GM18870 (cell line): ENCODE measurements around the gene CMPK2.
A peak's percentile ranks its signal among the peaks of the same experiment; 100 is the strongest.

Experiments used
- ATAC-seq: cut with Tn5 transposase; IDR thresholded peaks from one replicate; pipeline ENCODE4 v1.9.1; 2021; ENCODE audit warnings: moderate library complexity; ENCODE audit not compliant: unreplicated experiment

Gene CMPK2

DNA sequence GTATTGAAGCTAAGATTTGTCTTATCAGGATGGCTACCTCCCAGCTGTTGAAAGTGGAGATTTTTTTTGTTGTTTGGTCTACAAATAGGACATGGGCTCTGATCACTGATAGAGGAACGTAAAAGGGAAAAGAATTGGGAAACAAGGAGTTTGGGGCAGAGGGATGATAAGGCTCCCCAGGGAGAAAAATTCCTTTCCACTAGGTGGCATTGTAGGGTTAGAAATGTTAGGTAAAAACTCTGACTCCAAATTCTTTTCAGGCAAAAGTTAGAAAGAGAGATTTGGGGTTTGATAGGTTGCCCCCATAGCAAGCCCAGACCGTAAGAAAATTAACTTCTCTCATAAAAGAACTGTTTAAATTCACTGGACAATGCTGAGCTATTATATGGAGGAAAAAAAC lies 19.8 kb downstream of the CMPK2 start:
- ATAC-seq, result no peak

GRCh38 chr2:6845312-6845711 lies 20.4 kb downstream of the CMPK2 start:
- no peak for ATAC-seq

DNA sequence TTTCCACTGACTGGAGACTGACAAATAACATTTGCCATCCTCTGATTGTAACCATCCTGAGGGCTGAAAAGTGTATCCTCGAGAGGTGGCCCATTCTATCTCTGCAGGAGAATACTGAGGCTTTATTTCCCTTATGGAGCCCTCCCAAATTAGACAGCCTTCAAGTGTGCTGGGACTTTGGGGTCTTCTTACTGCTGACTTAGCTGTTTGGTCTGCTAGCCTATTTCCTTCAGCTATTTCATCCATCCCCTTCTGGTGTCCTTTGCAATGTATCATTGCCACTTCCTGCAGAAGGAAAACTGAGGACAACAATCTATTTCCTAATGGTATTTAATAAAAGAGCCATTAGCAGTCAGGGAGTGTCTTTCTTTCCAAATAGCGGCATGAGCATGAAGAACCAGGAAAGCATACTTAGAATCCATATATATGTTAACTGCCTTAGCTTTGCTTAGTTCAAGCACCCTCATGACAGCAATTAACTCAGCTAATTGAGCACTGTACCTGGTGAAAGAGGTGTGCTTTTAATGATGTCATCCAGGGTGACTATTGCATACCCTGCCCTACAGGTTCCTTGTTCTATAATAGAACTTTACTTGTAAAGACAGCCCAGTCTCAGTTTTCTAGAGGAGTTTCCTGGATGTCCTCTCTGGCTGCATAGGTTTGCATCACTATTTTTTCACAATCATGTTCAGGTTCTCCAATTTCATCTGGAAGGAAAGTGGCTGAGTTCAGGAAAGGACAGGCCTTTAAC lies 24.0 kb downstream of the CMPK2 start:
- ATAC-seq, result no peak

- ATAC-seq, result no peak
These were observed 26.9 kb downstream of the CMPK2 start for GRCh38 chr2:6838673-6839319.

DNA sequence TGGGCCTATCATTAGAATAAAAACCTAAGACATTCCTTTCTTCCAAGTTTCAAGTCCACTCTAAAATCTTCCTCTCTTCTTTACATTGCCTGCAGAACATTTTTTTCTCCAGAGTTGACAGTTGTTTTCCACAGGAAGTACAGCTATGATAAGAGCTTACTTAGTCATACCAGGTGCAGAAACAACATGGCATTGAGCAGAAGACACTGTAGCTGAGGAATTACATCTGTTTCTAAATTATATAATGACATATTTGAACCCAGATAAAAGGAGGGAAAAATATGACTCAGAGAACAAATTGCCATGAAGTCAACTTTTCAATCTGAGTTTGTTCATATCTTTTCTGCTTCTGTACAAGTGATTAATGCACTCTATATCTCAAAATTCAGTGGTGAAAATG lies 30.2 kb downstream of the CMPK2 start:
- no peak for ATAC-seq

GRCh38 chr2:6834163-6834562 lies 31.5 kb downstream of the CMPK2 start:
- ATAC-seq, result no peak

DNA sequence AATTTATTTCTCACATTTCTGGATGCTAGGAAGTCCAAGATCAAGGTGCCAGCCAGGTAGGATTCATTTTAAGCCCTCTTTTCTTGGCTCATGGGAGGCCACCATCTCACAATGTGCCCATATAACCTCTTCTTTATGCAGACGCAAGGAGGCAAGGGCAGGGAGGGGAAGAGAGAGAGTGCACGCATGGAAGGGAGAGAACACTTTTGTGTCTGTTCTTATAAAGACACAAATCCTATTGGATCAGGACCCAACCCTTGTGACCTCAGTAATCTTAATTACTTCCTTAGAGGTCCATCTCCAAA lies 32.5 kb downstream of the CMPK2 start:
- no peak for ATAC-seq

DNA sequence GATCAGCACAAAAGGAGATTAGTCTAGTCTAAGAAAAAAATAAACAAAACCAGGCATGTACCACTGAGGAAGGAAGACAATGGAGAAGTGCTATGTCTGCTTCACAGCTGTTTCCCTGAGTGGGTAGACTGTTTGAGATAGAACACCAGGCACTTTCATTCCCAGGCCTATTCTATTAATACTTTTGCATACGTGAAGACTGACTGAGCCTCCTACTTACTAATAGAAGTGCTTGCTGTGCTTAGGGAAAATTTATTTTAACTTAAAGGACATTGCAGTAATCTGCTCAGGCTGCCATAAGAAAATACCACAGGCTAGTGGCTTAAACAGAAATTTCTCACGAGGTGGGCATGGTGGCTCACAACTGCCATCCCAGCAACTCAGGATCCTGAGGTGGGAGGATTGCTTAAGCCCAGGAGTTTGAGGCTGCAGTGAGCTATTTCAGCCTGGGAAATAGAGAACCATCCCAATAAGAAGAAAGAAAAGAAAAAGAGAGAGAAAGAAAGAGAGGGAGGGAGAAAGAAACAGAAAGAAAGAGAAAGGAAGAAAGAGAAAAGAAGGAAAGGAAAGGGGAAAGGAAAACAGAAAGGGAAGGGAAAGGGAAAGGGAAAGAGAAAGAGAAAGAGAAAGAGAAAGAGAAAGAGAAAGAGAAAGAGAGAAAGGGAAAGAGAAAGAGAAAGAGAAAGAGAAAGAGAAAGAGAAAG lies 33.0 kb downstream of the CMPK2 start:
- no peak for ATAC-seq

GRCh38 chr2:6831229-6831628 lies 34.5 kb downstream of the CMPK2 start:
- ATAC-seq, result no peak

DNA sequence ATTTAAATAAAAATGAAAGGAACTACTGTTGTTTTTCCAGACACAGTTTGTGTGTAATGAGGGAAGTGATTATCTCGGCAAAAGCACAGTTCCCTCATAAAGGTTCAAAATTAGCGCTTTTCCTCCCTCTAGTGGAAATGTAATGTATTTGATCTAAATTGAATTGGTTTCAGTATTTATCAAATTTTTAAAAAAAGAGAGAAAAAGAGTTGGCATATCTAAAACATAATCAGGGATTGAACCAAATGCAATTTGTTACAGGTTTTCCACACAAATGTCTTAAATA lies 37.5 kb downstream of the CMPK2 start:
- no peak for ATAC-seq

DNA sequence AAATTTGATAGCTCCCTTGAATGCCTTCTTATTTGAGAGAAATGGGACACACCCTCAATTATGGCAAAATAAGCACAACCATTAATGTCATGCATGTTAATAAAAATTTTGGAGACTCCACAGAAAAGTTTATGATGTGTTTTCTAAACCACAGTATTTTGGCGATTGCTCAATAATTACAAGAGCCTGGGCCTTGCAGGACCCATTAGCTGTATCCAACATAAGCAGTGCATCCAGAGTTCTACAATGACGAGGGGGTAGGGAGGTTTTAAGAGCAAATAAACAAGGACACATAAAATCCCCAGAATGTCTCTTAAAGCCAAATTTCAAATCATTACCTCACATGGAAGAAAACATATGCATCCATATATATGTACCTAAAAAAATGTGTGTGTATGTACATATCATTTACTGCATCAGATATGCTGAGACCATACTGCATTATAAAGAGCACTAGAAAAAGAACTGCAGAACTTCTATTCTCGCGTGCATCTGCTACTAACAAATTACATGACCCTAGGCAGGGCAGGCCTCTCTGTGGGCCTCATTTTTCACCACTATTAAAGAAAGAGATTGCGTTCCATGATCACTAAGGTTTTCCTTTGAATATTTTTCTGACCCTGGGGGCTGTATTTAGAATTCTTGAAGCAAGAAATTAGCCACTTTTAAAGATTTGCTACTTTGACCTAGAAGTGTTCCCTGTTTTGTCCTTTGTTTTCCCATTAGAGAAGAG lies 38.0 kb downstream of the CMPK2 start:
- ATAC-seq, result no peak

- peak; percentile 98 for ATAC-seq
These were observed 39.4 kb downstream of the CMPK2 start for GRCh38 chr2:6826081-6826913.

DNA sequence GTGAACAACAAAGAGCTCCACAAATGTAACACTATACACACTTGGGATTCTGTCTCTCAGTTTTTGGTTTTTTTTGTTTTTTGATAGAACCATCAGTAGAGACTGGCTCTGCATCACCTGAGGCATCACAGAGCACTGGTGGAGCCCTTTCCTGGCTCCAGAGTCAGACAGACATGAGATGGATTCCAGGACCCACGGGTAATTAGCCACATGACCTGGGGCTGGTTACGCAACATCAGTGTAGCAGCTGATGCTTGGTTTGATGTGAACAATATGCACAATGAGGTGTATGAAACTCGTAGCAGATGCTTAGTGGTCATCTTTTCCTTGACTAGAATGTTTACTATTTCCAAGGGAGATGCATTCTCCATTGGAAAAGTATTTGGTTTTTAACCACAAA lies 40.7 kb downstream of the CMPK2 start:
- ATAC-seq, result no peak

DNA sequence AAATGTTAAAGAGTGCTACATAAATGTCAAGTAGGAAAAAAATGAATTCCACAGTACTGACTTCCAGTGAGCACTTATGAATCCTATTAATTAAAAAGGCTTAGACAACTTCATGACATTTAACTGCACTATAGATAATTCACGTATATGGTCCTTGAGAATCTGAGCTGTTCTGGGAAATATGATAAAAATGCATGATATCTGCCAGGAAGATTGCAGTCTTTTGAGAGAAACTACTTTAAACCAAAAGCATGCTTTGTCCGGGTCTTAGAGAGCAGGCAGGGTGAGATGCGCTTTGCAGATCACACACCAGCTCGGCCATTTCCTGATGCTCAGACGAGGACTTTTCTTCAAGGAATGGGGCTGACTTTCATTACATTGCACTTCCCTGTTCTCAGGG lies 42.6 kb downstream of the CMPK2 start:
- ATAC-seq, result no peak

GRCh38 chr2:6822406-6822805 lies 43.3 kb downstream of the CMPK2 start:
- no peak for ATAC-seq

GRCh38 chr2:6820903-6821584 lies 44.7 kb downstream of the CMPK2 start:
- no peak for ATAC-seq

DNA sequence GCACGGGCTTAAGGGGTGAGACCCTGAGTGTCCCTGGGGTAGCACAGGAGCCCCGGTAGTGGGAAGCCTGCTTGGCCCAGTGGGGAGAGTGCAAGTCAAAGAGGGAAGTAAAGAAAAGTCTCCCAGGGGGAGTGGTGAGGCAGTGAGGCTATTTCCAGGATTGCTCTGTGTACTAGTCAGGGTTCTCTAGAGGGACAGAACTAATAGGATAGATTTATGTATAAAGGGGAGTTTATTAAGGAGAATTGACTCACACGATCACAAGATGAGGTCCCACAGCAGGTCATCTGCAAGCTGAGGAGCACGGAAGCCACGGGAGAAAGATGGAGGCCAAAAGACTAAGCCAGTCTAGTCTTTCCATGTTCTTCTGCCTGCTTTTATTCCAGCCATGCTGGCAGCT lies 45.5 kb downstream of the CMPK2 start:
- no peak for ATAC-seq

DNA sequence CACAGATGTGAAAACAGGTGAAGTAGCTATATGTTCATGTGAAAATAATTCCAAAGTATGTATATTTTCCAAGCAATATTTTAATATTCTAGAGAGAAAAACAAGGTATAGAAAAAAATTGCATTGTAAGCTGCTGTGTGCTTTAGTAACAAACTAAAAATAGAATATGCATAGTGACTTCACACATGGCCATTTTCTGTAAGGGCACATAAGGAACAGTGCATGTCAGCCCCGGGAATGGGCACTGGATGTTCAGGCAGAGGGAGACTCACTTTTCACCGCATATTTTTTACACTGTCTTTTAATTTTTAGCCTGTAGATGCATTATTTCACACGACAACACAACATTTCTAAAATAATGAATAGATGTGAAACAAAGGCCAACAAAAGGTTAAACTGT lies 46.0 kb downstream of the CMPK2 start:
- no peak for ATAC-seq

- ATAC-seq, result no peak
These were observed 47.7 kb downstream of the CMPK2 start for GRCh38 chr2:6818012-6818411.

DNA sequence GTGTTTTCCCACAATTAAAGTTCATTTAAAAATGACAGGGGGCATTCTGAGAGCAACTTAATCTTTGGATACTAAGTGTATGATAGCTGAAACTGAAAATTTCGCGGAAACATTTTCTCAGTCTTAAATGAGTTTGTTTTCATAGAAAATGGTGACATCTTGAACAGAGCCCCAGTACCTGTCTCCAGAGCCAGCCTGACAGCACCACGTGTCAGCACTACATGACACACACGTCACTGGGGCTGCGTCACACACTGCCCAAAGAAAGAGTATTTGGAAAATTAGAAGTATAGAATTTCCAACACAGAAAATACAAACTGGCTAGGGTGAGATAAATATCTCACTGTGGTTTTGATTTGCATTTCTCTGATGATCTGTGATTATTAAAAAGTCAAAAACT lies 50.8 kb downstream of the CMPK2 start:
- ATAC-seq, result no peak

DNA sequence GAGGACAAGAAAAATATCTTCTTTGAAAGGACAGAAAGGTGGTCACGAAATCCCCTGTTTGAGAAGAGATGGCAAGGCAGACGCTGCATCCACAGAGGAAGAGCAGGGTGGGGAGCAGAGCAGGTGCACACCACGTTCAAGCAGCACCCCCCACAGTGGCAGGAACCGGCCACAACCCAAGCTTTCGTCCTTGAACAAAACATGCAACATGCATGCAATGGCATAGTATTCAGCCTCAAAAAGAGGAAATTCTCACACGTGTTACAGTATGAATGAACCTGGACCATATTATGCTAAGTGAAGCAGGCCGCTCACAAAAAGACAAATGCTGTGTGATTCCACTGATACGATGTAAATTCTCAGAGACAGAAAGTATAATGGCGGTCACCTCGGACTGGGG lies 51.4 kb downstream of the CMPK2 start:
- no peak for ATAC-seq
